ENCODE results near the gene CELF4.

DNA sequence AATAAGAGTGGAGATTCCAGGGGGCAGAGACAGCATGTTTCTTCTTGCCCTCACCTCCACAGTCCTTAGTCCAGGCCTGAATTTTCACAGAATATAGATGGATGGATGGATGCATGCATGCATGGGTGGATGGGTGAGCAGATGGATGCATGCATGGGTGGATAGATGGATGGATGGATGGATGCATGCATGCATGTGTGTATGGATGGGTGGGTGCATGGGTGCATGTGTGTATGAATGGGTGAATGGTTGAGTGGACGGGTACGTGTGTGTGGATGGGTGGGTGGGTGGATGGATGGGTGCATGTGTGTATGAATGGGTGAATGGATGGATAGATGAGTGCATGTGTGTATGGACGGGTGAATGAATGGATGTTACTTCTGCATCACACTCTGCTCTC, 153.3 kb downstream of the CELF4 start:
- no peak for TF ChIP-seq POLR2AphosphoS5 (IDR thresholded peaks at IDR 0.05; ENCODE audit: low read depth, low read length)
- TF ChIP-seq, protein P1, sequence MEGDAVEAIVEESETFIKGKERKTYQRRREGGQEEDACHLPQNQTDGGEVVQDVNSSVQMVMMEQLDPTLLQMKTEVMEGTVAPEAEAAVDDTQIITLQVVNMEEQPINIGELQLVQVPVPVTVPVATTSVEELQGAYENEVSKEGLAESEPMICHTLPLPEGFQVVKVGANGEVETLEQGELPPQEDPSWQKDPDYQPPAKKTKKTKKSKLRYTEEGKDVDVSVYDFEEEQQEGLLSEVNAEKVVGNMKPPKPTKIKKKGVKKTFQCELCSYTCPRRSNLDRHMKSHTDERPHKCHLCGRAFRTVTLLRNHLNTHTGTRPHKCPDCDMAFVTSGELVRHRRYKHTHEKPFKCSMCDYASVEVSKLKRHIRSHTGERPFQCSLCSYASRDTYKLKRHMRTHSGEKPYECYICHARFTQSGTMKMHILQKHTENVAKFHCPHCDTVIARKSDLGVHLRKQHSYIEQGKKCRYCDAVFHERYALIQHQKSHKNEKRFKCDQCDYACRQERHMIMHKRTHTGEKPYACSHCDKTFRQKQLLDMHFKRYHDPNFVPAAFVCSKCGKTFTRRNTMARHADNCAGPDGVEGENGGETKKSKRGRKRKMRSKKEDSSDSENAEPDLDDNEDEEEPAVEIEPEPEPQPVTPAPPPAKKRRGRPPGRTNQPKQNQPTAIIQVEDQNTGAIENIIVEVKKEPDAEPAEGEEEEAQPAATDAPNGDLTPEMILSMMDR (IDR thresholded peaks at IDR 0.05) = no peak
- no peak for TF ChIP-seq REST (IDR thresholded peaks at IDR 0.05; ENCODE audit: insufficient read depth in 1 of 2, low read depth in 2 of 2, low read length in 1 of 2)
